ENCODE results near the gene FGF18.

DNA sequence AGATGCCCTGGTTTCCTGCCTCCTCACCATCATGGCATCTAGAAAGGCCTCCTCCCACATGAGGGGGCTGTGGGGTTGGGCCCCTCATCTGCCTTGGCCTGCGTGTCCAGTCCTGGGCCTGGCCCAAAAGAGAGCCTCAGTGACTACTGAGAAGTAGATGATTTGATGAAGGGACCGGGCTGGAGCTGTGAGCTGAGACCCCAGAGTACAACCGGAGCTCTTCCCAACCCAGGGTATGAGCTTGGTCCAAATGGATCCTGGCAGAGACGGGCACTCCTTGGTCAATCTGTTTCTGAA is 62.9 kb downstream of the FGF18 start:
- TF ChIP-seq, protein P1, sequence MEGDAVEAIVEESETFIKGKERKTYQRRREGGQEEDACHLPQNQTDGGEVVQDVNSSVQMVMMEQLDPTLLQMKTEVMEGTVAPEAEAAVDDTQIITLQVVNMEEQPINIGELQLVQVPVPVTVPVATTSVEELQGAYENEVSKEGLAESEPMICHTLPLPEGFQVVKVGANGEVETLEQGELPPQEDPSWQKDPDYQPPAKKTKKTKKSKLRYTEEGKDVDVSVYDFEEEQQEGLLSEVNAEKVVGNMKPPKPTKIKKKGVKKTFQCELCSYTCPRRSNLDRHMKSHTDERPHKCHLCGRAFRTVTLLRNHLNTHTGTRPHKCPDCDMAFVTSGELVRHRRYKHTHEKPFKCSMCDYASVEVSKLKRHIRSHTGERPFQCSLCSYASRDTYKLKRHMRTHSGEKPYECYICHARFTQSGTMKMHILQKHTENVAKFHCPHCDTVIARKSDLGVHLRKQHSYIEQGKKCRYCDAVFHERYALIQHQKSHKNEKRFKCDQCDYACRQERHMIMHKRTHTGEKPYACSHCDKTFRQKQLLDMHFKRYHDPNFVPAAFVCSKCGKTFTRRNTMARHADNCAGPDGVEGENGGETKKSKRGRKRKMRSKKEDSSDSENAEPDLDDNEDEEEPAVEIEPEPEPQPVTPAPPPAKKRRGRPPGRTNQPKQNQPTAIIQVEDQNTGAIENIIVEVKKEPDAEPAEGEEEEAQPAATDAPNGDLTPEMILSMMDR (conservative IDR thresholded peaks at IDR 0.05) = no peak
- no peak for TF ChIP-seq EZH2 (IDR thresholded peaks at IDR 0.05; ENCODE audit: low read depth)
